Measurements from ENCODE around the gene ZNF496. TPM values are rescaled to one million over a fixed set of nuclear protein-coding genes. Genes with fewer than 3 reads are reported as not detected.

ZNF496 gene
- total and polyA plus RNA-seq, 2 of the 13 experiments (the other 11 are each of a cell fraction or from before 2014, with no cell fraction given): 14.8 to 18.6 TPM

DNA sequence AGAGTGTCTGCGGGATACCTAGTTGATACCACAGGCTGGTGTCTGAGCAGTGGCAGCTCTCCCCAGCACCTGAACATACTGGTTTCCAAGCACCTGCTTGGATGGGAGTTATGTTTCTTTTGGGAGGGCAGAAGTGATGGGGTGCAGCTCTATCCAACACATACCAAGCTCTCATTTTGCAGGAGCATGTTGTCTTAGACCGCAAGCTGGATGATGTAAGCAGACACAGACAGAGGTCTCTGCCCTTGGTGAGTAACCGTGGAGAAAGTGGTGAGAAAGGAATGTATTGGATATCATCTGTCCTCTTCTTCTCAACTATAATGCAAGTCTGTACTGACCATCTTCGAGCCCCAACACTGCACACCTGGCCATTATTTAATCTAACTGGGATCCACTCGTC lies 37.4 kb downstream of the ZNF496 start:
- no TSS peak for BruUV-seq (replicated peaks)
- POLR2A ChIA-PET: no interaction called here
- Histone ChIP-seq H3K4me3 (replicated peaks in 1 of 3; ENCODE audit: insufficient read depth in 1 of 3, low read depth in 2 of 3, low read length in 3 of 3) (no peak overlapping the region), H3K4me2 (ENCODE audit: low read depth, low read length) (no peak overlapping the region), H3K9me3 (ENCODE audit: low read length) (no peaks in the 10 kb centered on the region), H3K27ac (ENCODE audit: extremely low read length, insufficient read depth, low read length) (no peak overlapping the region), H3K79me2 (ENCODE audit: insufficient read depth, low read length) (no peaks in the 10 kb centered on the region), H2AFZ (ENCODE audit: low read length) (no peak overlapping the region), H3K27me3 (ENCODE audit: control insufficient read depth in 1 of 2, insufficient read depth in 2 of 2, low read length in 2 of 2) (no peaks in the 10 kb centered on the region), H3K4me1 (ENCODE audit: insufficient read depth, low read length) (no peaks in the 10 kb centered on the region), H4K20me1 (ENCODE audit: insufficient read depth, low read length) (no peaks in the 10 kb centered on the region), H3K9ac (ENCODE audit: insufficient read depth, low read depth, low read length) (no peak overlapping the region), H3K36me3 (replicated peaks in 1 of 2; ENCODE audit: control insufficient read depth in 1 of 2, insufficient read depth in 2 of 2, low read length in 2 of 2) (peaks cover 2 to 6% of the 10 kb centered on the region in 2 experiments; a peak in 2 of 5 replicates)
- intact Hi-C loops (cut with micrococcal nuclease; ENCODE audit: unreplicated experiment) (no loop called here), in situ Hi-C loops (cut with HindIII; ENCODE audit: extremely low pct_ligation_motif_present, low pct_unique_long_range_greater_than_20kb) (no loop called here)
- no peak for ATAC-seq
- WGBS (ENCODE audit: low lambda C conversion rate): 72% methylated on average over 5 of the region's 5 CpGs
- DNase-seq (ENCODE audit: low spot score): no peak
- CTCF ChIA-PET (ENCODE audit: low intra/inter-chr PET ratio, low total read pairs): no interaction called here
- TF ChIP-seq, protein P1, sequence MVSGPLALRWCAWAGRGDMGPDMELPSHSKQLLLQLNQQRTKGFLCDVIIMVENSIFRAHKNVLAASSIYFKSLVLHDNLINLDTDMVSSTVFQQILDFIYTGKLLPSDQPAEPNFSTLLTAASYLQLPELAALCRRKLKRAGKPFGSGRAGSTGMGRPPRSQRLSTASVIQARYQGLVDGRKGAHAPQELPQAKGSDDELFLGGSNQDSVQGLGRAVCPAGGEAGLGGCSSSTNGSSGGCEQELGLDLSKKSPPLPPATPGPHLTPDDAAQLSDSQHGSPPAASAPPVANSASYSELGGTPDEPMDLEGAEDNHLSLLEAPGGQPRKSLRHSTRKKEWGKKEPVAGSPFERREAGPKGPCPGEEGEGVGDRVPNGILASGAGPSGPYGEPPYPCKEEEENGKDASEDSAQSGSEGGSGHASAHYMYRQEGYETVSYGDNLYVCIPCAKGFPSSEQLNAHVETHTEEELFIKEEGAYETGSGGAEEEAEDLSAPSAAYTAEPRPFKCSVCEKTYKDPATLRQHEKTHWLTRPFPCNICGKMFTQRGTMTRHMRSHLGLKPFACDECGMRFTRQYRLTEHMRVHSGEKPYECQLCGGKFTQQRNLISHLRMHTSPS (CRISPR knock-in tag; IDR thresholded peaks at IDR 0.05; ENCODE audit: low read depth): no peak
- TF ChIP-seq NR1H2 (CRISPR knock-in tag; IDR thresholded peaks at IDR 0.05; ENCODE audit: borderline replicate concordance, low read depth) (no peak), CENPX (CRISPR knock-in tag; IDR thresholded peaks at IDR 0.05) (no peak), HNRNPH1 (optimal IDR thresholded peaks at IDR 0.05; ENCODE audit: low read depth, low read length) (no peak), HMG20A (CRISPR knock-in tag; IDR thresholded peaks at IDR 0.05; ENCODE audit: borderline replicate concordance) (no peak), IRX3 (CRISPR knock-in tag; IDR thresholded peaks at IDR 0.05; ENCODE audit: borderline replicate concordance, low read depth) (no peak), ZNF878 (CRISPR knock-in tag; IDR thresholded peaks at IDR 0.05) (no peak), ESRRA (CRISPR knock-in tag; IDR thresholded peaks at IDR 0.05; ENCODE audit: low read depth) (no peak), ZNF138 (CRISPR knock-in tag; IDR thresholded peaks at IDR 0.05; ENCODE audit: low read depth) (no peak), FOXP1 (IDR thresholded peaks at IDR 0.05) (no peak), FOXP1 (CRISPR knock-in tag; IDR thresholded peaks at IDR 0.05) (no peak), ZNF225 (CRISPR knock-in tag; IDR thresholded peaks at IDR 0.05) (no peak), SUZ12 (IDR thresholded peaks at IDR 0.05; ENCODE audit: low read depth, low read length) (no peak)
- TF ChIP-seq, protein P2, sequence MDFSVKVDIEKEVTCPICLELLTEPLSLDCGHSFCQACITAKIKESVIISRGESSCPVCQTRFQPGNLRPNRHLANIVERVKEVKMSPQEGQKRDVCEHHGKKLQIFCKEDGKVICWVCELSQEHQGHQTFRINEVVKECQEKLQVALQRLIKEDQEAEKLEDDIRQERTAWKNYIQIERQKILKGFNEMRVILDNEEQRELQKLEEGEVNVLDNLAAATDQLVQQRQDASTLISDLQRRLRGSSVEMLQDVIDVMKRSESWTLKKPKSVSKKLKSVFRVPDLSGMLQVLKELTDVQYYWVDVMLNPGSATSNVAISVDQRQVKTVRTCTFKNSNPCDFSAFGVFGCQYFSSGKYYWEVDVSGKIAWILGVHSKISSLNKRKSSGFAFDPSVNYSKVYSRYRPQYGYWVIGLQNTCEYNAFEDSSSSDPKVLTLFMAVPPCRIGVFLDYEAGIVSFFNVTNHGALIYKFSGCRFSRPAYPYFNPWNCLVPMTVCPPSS (IDR thresholded peaks at IDR 0.05): no peak
- FAIRE-seq: no peak
